ENCODE results near the gene MCF2L2. TPM values are rescaled to one million over a fixed set of nuclear protein-coding genes. Genes with fewer than 3 reads are reported as not detected.

Gene MCF2L2
- total RNA-seq, 4 donors from 2014 or later = 0.13 to 0.49 (median 0.22) TPM; not detected in 1

- TF ChIP-seq, protein P1, sequence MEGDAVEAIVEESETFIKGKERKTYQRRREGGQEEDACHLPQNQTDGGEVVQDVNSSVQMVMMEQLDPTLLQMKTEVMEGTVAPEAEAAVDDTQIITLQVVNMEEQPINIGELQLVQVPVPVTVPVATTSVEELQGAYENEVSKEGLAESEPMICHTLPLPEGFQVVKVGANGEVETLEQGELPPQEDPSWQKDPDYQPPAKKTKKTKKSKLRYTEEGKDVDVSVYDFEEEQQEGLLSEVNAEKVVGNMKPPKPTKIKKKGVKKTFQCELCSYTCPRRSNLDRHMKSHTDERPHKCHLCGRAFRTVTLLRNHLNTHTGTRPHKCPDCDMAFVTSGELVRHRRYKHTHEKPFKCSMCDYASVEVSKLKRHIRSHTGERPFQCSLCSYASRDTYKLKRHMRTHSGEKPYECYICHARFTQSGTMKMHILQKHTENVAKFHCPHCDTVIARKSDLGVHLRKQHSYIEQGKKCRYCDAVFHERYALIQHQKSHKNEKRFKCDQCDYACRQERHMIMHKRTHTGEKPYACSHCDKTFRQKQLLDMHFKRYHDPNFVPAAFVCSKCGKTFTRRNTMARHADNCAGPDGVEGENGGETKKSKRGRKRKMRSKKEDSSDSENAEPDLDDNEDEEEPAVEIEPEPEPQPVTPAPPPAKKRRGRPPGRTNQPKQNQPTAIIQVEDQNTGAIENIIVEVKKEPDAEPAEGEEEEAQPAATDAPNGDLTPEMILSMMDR (IDR thresholded peaks at IDR 0.05) = no peak
- no peak for TF ChIP-seq POLR2A (IDR thresholded peaks at IDR 0.05)
- 89 to 91% methylated on average over 7 of the region's 7 CpGs for WGBS, 2 donors
- no peaks in the 10 kb centered on the region for H3K4me1 ChIP-seq
- intact Hi-C loops (cut with DNase I) = no loop called here
- no peak overlapping the region for H3K4me3 ChIP-seq (replicated peaks in 1 of 3)
- H3K27ac ChIP-seq = no peak overlapping the region
- peaks cover 0 to 4% of the 10 kb centered on the region in 2 donors for H3K36me3 ChIP-seq
- no peak for DNase-seq
- no peaks in the 10 kb centered on the region for H3K9me3 ChIP-seq
- no peaks in the 10 kb centered on the region for H3K27me3 ChIP-seq
Measured at GRCh38 chr3:183460081-183461055, 31.9 kb upstream of the MCF2L2 start.

DNA sequence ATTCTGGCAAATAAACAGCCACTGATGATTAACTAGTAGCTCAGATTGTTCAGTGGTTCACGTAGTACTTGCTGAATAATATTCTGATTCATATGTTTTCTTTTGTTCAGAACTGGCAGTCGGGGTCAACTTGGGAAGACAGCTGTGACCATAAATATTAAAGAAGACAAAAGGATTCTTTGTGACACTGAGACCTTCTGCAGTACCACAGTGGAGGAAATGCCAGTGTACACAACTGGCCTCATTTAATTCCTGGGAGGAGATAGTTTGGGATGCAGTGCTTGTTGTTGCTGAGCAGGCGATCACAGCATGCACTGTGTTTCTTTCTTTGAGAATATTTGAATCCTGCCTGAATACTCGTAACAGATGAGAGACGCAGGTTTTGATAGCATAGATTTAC is 26.7 kb upstream of the MCF2L2 start:
- no peaks in the 10 kb centered on the region for H3K4me1 ChIP-seq
- 86 to 95% methylated on average over 5 of the region's 5 CpGs for WGBS, 2 donors
- TF ChIP-seq, protein P1 (IDR thresholded peaks at IDR 0.05) = no peak
- TF ChIP-seq POLR2A (IDR thresholded peaks at IDR 0.05) = no peak
- H3K27ac ChIP-seq = no peak overlapping the region
- H3K4me3 ChIP-seq (replicated peaks in 1 of 3) = no peak overlapping the region
- no peaks in the 10 kb centered on the region for H3K27me3 ChIP-seq
- intact Hi-C loops (cut with DNase I) = no loop called here
- no peak for DNase-seq
- no peaks in the 10 kb centered on the region for H3K9me3 ChIP-seq
- H3K36me3 ChIP-seq = peaks cover 0 to 13% of the 10 kb centered on the region in 2 donors

- no peak overlapping the region for H3K27ac ChIP-seq
- WGBS, 2 donors = 96 to 100% methylated on average over 4 of the region's 4 CpGs
- DNase-seq = no peak
- no peaks in the 10 kb centered on the region for H3K9me3 ChIP-seq
- peaks cover 5 to 9% of the 10 kb centered on the region in 2 donors for H3K4me1 ChIP-seq
- no peaks in the 10 kb centered on the region for H3K27me3 ChIP-seq
- peaks cover 0 to 13% of the 10 kb centered on the region in 2 donors for H3K36me3 ChIP-seq
- intact Hi-C loops (cut with DNase I) = no loop called here
- H3K4me3 ChIP-seq (replicated peaks in 1 of 3) = no peak overlapping the region
- TF ChIP-seq, protein P1 (IDR thresholded peaks at IDR 0.05) = no peak
- TF ChIP-seq POLR2A (IDR thresholded peaks at IDR 0.05) = no peak
Measured at GRCh38 chr3:183454064-183454463, 25.6 kb upstream of the MCF2L2 start.

DNA sequence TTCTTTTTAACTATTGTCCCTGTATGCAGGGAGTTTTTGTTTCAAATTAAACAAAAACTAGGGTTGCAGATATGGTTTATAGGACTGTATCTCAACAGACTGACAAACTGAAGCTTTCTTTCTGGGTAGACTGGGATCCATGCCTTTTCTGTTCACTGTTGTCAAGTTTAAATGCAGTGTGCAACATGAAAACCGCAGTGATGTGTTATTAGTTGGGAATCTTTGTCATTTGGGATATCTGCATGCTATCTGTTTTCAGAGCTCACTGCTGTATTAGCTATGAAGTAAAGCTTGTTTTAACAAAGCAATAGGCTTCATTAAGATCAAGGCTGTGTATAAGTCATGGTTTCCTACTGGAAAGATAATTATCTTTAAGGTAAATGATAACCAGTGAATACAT is 21.4 kb upstream of the MCF2L2 start:
- 75 to 79% methylated on average over 1 of the region's 1 CpG for WGBS, 2 donors
- no peak for DNase-seq
- Histone ChIP-seq H3K27me3 (no peaks in the 10 kb centered on the region), H3K27ac (no peak overlapping the region), H3K4me3 (replicated peaks in 1 of 3) (no peak overlapping the region), H3K9me3 (no peaks in the 10 kb centered on the region), H3K36me3 (peaks cover 0 to 3% of the 10 kb centered on the region in 2 donors), H3K4me1 (peaks cover 15 to 19% of the 10 kb centered on the region in 2 donors)
- intact Hi-C loops (cut with DNase I) = no loop called here
- TF ChIP-seq, protein P1 (IDR thresholded peaks at IDR 0.05) = no peak
- TF ChIP-seq POLR2A (IDR thresholded peaks at IDR 0.05) = no peak

- Histone ChIP-seq H3K4me3 (replicated peaks in 1 of 3) (no peak overlapping the region), H3K27ac (no peak overlapping the region), H3K36me3 (peaks cover 0 to 3% of the 10 kb centered on the region in 2 donors), H3K9me3 (no peaks in the 10 kb centered on the region), H3K4me1 (peaks cover 15 to 19% of the 10 kb centered on the region in 2 donors), H3K27me3 (no peaks in the 10 kb centered on the region)
- no peak for TF ChIP-seq POLR2A (IDR thresholded peaks at IDR 0.05)
- TF ChIP-seq, protein P1 (IDR thresholded peaks at IDR 0.05) = no peak
- 36 to 37% methylated on average over 4 of the region's 4 CpGs for WGBS, 2 donors
- DNase-seq = peak; percentile 21 to 23
- intact Hi-C loops (cut with DNase I) = no loop called here
Measured at GRCh38 chr3:183449391-183449790, 21.0 kb upstream of the MCF2L2 start.

Data from thyroid gland (tissue), 4 donors.